ENCODE results near the gene WDFY2. TPM values are rescaled to one million over a fixed set of nuclear protein-coding genes. Genes with fewer than 3 reads are reported as not detected.

The WDFY2 gene
- total and polyA plus RNA-seq, 4 donors: 9.8 to 15.7 (median 14.3) TPM

GRCh38 chr13:51704399-51705313 is 120.4 kb downstream of the WDFY2 start:
- Histone ChIP-seq H3K27ac (ENCODE audit: low read depth, low read length) (no peak overlapping the region), H3K36me3 (ENCODE audit: control insufficient read depth, insufficient read depth, low read length) (no peaks in the 10 kb centered on the region), H3K9me3 (ENCODE audit: control insufficient read depth, insufficient read depth, low read length) (no peaks in the 10 kb centered on the region), H3K4me1 (ENCODE audit: control insufficient read depth, insufficient read depth, low read length) (no peaks in the 10 kb centered on the region), H3K27me3 (ENCODE audit: control insufficient read depth, insufficient read depth, low read length) (no peaks in the 10 kb centered on the region), H3K4me3 (ENCODE audit: low read depth, low read length) (no peak overlapping the region)
- DNase-seq (ENCODE audit: low read depth in 4 of 6, low spot score in 6 of 6): no peak
- WGBS (ENCODE audit: insufficient coverage): 83% methylated on average over 2 of the region's 3 CpGs

DNA sequence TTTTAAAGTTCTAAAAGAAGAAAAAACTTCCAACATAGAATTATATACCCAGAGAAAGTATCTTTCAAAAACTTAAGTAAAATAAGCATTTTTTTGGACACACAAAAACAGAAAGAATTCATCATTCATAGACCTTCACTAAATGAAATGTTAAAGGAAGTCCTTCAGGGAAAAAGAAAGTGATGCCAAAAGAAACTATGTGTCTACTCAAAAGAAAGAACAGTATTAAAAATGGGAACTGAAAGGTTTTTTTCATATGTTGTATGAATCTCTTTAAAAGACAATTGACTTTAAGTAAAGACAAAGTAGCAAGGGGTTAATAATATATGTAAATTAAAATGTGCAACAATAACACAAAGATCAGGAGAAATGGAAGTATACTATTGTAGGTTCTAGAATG is 123.2 kb downstream of the WDFY2 start:
- H3K36me3 ChIP-seq (ENCODE audit: control insufficient read depth, insufficient read depth, low read length): no peaks in the 10 kb centered on the region
- no peak for DNase-seq (ENCODE audit: low read depth in 4 of 6, low spot score in 6 of 6)
- no peaks in the 10 kb centered on the region for H3K9me3 ChIP-seq (ENCODE audit: control insufficient read depth, insufficient read depth, low read length)
- no peak overlapping the region for H3K27ac ChIP-seq (ENCODE audit: low read depth, low read length)
- H3K4me1 ChIP-seq (ENCODE audit: control insufficient read depth, insufficient read depth, low read length): no peaks in the 10 kb centered on the region
- no peak overlapping the region for H3K4me3 ChIP-seq (ENCODE audit: low read depth, low read length)
- no peaks in the 10 kb centered on the region for H3K27me3 ChIP-seq (ENCODE audit: control insufficient read depth, insufficient read depth, low read length)

DNA sequence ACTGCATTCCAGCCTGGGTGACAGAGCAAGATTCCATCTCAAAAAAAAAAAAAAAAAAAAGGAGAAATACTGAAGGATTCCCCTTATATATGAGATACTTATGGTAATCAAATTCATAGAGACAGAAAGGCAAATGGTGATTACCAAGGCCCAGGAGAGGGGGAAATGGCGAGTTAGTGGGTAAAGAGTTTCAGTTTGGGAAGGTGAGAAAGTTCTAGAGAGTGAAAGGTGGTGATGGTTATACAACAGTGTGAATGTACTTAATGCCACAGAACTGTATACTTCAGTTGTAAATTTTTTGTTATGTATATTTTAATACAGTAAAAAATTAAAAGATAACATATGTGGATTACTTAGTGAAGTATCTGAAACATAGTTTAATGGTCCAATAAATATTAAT is 129.5 kb downstream of the WDFY2 start:
- no peaks in the 10 kb centered on the region for H3K9me3 ChIP-seq (ENCODE audit: control insufficient read depth, insufficient read depth, low read length)
- H3K4me1 ChIP-seq (ENCODE audit: control insufficient read depth, insufficient read depth, low read length): no peaks in the 10 kb centered on the region
- no peaks in the 10 kb centered on the region for H3K27me3 ChIP-seq (ENCODE audit: control insufficient read depth, insufficient read depth, low read length)
- no peak overlapping the region for H3K4me3 ChIP-seq (ENCODE audit: low read depth, low read length)
- no peaks in the 10 kb centered on the region for H3K36me3 ChIP-seq (ENCODE audit: control insufficient read depth, insufficient read depth, low read length)
- no peak overlapping the region for H3K27ac ChIP-seq (ENCODE audit: low read depth, low read length)
- no peak for DNase-seq (ENCODE audit: low read depth in 4 of 6, low spot score in 6 of 6)
- WGBS (ENCODE audit: insufficient coverage): 83% methylated on average over 1 of the region's 1 CpG

- Histone ChIP-seq H3K9me3 (ENCODE audit: control insufficient read depth, insufficient read depth, low read length) (no peaks in the 10 kb centered on the region), H3K4me3 (ENCODE audit: low read depth, low read length) (no peak overlapping the region), H3K4me1 (ENCODE audit: control insufficient read depth, insufficient read depth, low read length) (no peaks in the 10 kb centered on the region), H3K27ac (ENCODE audit: low read depth, low read length) (no peak overlapping the region), H3K36me3 (ENCODE audit: control insufficient read depth, insufficient read depth, low read length) (no peaks in the 10 kb centered on the region), H3K27me3 (ENCODE audit: control insufficient read depth, insufficient read depth, low read length) (no peaks in the 10 kb centered on the region)
- DNase-seq (ENCODE audit: low read depth in 4 of 6, low spot score in 6 of 6): no peak
- WGBS (ENCODE audit: insufficient coverage): 100% methylated on average over 1 of the region's 2 CpGs
Observed at GRCh38 chr13:51714663-51715168, 130.5 kb downstream of the WDFY2 start.

DNA sequence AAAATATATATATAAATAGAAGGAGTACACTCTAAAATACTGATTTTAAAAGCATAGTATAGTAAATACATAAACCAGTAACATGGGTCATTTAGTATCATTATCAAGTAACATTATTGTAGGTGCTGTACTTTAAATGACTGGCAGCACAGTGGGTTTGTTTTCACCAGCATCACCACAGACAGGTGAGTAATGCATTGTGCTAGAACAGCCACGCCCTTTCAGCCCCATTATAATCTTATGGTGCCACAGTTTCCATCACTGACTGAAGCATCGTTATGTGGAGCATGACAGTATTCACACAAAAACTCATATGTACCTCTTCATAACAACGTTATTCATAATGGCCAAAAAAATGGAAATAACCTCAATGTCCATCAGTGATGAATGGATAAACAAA is 131.4 kb downstream of the WDFY2 start:
- Histone ChIP-seq H3K27ac (ENCODE audit: low read depth, low read length) (no peak overlapping the region), H3K9me3 (ENCODE audit: control insufficient read depth, insufficient read depth, low read length) (no peaks in the 10 kb centered on the region)
- WGBS (ENCODE audit: insufficient coverage): no CpG with 5 or more reads among the region's 3 CpGs

GRCh38 chr13:51717786-51718398 is 133.6 kb downstream of the WDFY2 start:
- Histone ChIP-seq H3K27me3 (ENCODE audit: control insufficient read depth, insufficient read depth, low read length) (no peaks in the 10 kb centered on the region), H3K4me1 (ENCODE audit: control insufficient read depth, insufficient read depth, low read length) (no peaks in the 10 kb centered on the region), H3K36me3 (ENCODE audit: control insufficient read depth, insufficient read depth, low read length) (no peaks in the 10 kb centered on the region), H3K4me3 (ENCODE audit: low read depth, low read length) (no peak overlapping the region), H3K27ac (ENCODE audit: low read depth, low read length) (no peak overlapping the region), H3K9me3 (ENCODE audit: control insufficient read depth, insufficient read depth, low read length) (no peaks in the 10 kb centered on the region)
- DNase-seq (ENCODE audit: low read depth in 4 of 6, low spot score in 6 of 6): peak in 1 of 6 donors; percentile 33
- WGBS (ENCODE audit: insufficient coverage): no CpG with 5 or more reads among the region's 1 CpG

More for the DNA sequence above, 131.4 kb downstream of the WDFY2 start:
- DNase-seq (ENCODE audit: low read depth in 4 of 6, low spot score in 6 of 6): no peak
- Histone ChIP-seq H3K4me1 (ENCODE audit: control insufficient read depth, insufficient read depth, low read length) (no peaks in the 10 kb centered on the region), H3K36me3 (ENCODE audit: control insufficient read depth, insufficient read depth, low read length) (no peaks in the 10 kb centered on the region), H3K4me3 (ENCODE audit: low read depth, low read length) (no peak overlapping the region), H3K27me3 (ENCODE audit: control insufficient read depth, insufficient read depth, low read length) (no peaks in the 10 kb centered on the region)

DNA sequence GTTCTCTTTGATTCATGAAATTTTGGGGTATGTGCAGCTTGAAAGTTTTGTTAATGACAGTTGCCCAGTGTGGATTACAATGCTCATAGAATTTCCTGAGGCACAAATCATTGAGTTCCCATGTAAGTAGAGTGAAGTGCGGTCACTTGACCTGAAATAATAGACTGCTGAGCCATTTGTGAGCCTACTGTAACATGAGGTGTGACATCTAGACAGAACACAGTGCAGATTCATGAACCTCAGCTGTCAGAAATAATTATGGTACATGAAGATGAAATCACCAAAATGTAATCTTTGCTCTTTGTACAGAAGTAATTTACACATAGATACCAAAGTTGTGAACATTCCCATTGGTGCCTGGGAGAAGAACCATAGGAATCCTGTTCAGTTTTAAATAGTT is 135.1 kb downstream of the WDFY2 start:
- Histone ChIP-seq H3K27me3 (ENCODE audit: control insufficient read depth, insufficient read depth, low read length) (no peaks in the 10 kb centered on the region), H3K4me3 (ENCODE audit: low read depth, low read length) (no peak overlapping the region), H3K9me3 (ENCODE audit: control insufficient read depth, insufficient read depth, low read length) (no peaks in the 10 kb centered on the region), H3K36me3 (ENCODE audit: control insufficient read depth, insufficient read depth, low read length) (no peaks in the 10 kb centered on the region), H3K4me1 (ENCODE audit: control insufficient read depth, insufficient read depth, low read length) (no peaks in the 10 kb centered on the region), H3K27ac (ENCODE audit: low read depth, low read length) (no peak overlapping the region)
- WGBS (ENCODE audit: insufficient coverage): 82% methylated on average over 1 of the region's 1 CpG
- no peak for DNase-seq (ENCODE audit: low read depth in 4 of 6, low spot score in 6 of 6)

DNA sequence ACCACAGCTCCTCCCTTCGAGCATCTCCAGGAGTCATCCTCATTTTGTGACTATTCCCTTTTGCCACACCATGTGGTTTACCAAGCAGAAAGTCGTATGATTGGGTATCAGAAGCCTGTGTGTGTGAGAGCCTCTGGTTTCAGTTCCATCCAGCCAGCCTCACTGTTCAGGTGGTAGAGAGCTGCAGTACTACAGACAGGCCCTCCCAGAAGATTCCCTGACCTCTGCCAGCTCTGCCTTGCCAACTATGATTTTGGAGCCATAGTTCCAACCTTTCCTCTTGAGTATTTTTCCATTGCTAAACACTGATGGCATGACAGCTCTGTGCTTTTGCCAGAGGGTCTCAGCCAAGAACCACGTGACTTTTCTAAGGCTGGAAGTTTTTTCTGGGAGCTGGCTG is 137.2 kb downstream of the WDFY2 start:
- peak in 1 of 6 donors; percentile 53 for DNase-seq (ENCODE audit: low read depth in 4 of 6, low spot score in 6 of 6)
- WGBS (ENCODE audit: insufficient coverage): 60% methylated on average over 1 of the region's 3 CpGs
- Histone ChIP-seq H3K27me3 (ENCODE audit: control insufficient read depth, insufficient read depth, low read length) (no peaks in the 10 kb centered on the region), H3K4me1 (ENCODE audit: control insufficient read depth, insufficient read depth, low read length) (no peaks in the 10 kb centered on the region), H3K36me3 (ENCODE audit: control insufficient read depth, insufficient read depth, low read length) (no peaks in the 10 kb centered on the region), H3K9me3 (ENCODE audit: control insufficient read depth, insufficient read depth, low read length) (no peaks in the 10 kb centered on the region), H3K27ac (ENCODE audit: low read depth, low read length) (no peak overlapping the region), H3K4me3 (ENCODE audit: low read depth, low read length) (no peak overlapping the region)

DNA sequence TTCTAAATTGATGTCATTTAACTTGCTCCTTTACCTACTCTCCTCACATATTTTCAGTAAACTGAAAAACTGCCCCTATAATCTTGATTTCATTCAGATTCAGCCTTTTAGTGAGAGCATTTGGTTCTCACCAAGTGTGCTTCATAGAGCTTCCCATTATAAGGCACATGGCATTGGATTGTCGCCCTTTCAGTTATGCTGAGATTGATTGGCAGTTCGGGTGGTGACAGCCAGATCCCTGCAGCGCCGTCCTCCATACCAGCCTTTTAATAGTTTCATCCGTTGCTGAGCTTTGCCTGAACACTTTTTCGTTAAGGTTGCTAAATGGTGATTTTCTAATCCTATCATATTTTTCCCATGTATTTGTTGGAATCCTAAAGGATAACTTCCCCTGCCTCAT is 139.3 kb downstream of the WDFY2 start:
- peak in 1 of 6 donors; percentile 45 for DNase-seq (ENCODE audit: low read depth in 4 of 6, low spot score in 6 of 6)
- H3K4me1 ChIP-seq (ENCODE audit: control insufficient read depth, insufficient read depth, low read length): no peaks in the 10 kb centered on the region
- H3K27me3 ChIP-seq (ENCODE audit: control insufficient read depth, insufficient read depth, low read length): no peaks in the 10 kb centered on the region
- H3K36me3 ChIP-seq (ENCODE audit: control insufficient read depth, insufficient read depth, low read length): peaks cover 2% of the 10 kb centered on the region
- 58% methylated on average over 3 of the region's 6 CpGs for WGBS (ENCODE audit: insufficient coverage)
- H3K9me3 ChIP-seq (ENCODE audit: control insufficient read depth, insufficient read depth, low read length): no peaks in the 10 kb centered on the region
- H3K4me3 ChIP-seq (ENCODE audit: low read depth, low read length): no peak overlapping the region
- H3K27ac ChIP-seq (ENCODE audit: low read depth, low read length): no peak overlapping the region

- no peak for DNase-seq (ENCODE audit: low read depth in 4 of 6, low spot score in 6 of 6)
- no peak overlapping the region for H3K4me3 ChIP-seq (ENCODE audit: low read depth, low read length)
- H3K9me3 ChIP-seq (ENCODE audit: control insufficient read depth, insufficient read depth, low read length): no peaks in the 10 kb centered on the region
- H3K27me3 ChIP-seq (ENCODE audit: control insufficient read depth, insufficient read depth, low read length): no peaks in the 10 kb centered on the region
- peaks cover 2% of the 10 kb centered on the region for H3K36me3 ChIP-seq (ENCODE audit: control insufficient read depth, insufficient read depth, low read length)
- no peak overlapping the region for H3K27ac ChIP-seq (ENCODE audit: low read depth, low read length)
- no peaks in the 10 kb centered on the region for H3K4me1 ChIP-seq (ENCODE audit: control insufficient read depth, insufficient read depth, low read length)
Observed at GRCh38 chr13:51724721-51725120, 140.5 kb downstream of the WDFY2 start.

Data from spinal cord (tissue), 10 donors.